ENCODE measurements around the gene SOCS6.
"Not testable (repeated sequence)": the region's sequence is repeated elsewhere in the genome, so short reads cannot be mapped to it uniquely, and the experiment has no call there.

The SOCS6 gene

GRCh38 chr18:70288851-70289328 lies at the start of gene SOCS6:
Gene SOCS6 (plus strand): TSS chr18:70289045. CDS start chr18:70324669, 35,624 bp downstream.
- no peak for DNase-seq (ENCODE audit: low read depth in 2 of 2)

GRCh38 chr18:70243131-70243929 lies 45.5 kb upstream of the SOCS6 start:
- no peak for DNase-seq (ENCODE audit: low read depth in 2 of 2)

GRCh38 chr18:70246061-70246466 lies 42.8 kb upstream of the SOCS6 start:
- DNase-seq (ENCODE audit: low read depth in 2 of 2) = no peak

- DNase-seq (ENCODE audit: low read depth in 2 of 2) = no peak
Measured at GRCh38 chr18:70249118-70249517, 39.7 kb upstream of the SOCS6 start.

- DNase-seq (ENCODE audit: low read depth in 2 of 2) = not testable (repeated sequence)
Measured at GRCh38 chr18:70249861-70250260, 39.0 kb upstream of the SOCS6 start.

- DNase-seq (ENCODE audit: low read depth in 2 of 2) = no peak
Measured at GRCh38 chr18:70250781-70251180, 38.1 kb upstream of the SOCS6 start.

- DNase-seq (ENCODE audit: low read depth in 2 of 2) = no peak
Measured at GRCh38 chr18:70256184-70256583, 32.7 kb upstream of the SOCS6 start.

- DNase-seq (ENCODE audit: low read depth in 2 of 2) = no peak
Measured at GRCh38 chr18:70256994-70257393, 31.9 kb upstream of the SOCS6 start.

GRCh38 chr18:70258243-70258642 lies 30.6 kb upstream of the SOCS6 start:
- no peak for DNase-seq (ENCODE audit: low read depth in 2 of 2)

- DNase-seq (ENCODE audit: low read depth in 2 of 2) = no peak
Measured at GRCh38 chr18:70260683-70261082, 28.2 kb upstream of the SOCS6 start.

GRCh38 chr18:70261141-70261788 lies 27.6 kb upstream of the SOCS6 start:
- no peak for DNase-seq (ENCODE audit: low read depth in 2 of 2)

GRCh38 chr18:70263336-70263735 lies 25.5 kb upstream of the SOCS6 start:
- no peak for DNase-seq (ENCODE audit: low read depth in 2 of 2)

GRCh38 chr18:70271742-70272141 lies 17.1 kb upstream of the SOCS6 start:
- DNase-seq (ENCODE audit: low read depth in 2 of 2) = no peak

- DNase-seq (ENCODE audit: low read depth in 2 of 2) = no peak
Measured at GRCh38 chr18:70273021-70273420, 15.8 kb upstream of the SOCS6 start.

- no peak for DNase-seq (ENCODE audit: low read depth in 2 of 2)
Measured at GRCh38 chr18:70276416-70277191, 12.2 kb upstream of the SOCS6 start.

- no peak for DNase-seq (ENCODE audit: low read depth in 2 of 2)
Measured at GRCh38 chr18:70279470-70279869, 9.4 kb upstream of the SOCS6 start.

- DNase-seq (ENCODE audit: low read depth in 2 of 2) = no peak
Measured at GRCh38 chr18:70280007-70280925, 8.6 kb upstream of the SOCS6 start.

GRCh38 chr18:70284976-70285620 lies 3.7 kb upstream of the SOCS6 start:
- DNase-seq (ENCODE audit: low read depth in 2 of 2) = no peak

GRCh38 chr18:70287731-70288130 lies 1.1 kb upstream of the SOCS6 start:
- no peak for DNase-seq (ENCODE audit: low read depth in 2 of 2)

- no peak for DNase-seq (ENCODE audit: low read depth in 2 of 2)
Measured at GRCh38 chr18:70288171-70288850, 534 bp upstream of the SOCS6 start.
